ENCODE results near the gene RPL19.
"Not testable (repeated sequence)": the region's sequence is repeated elsewhere in the genome, so short reads cannot be mapped to it uniquely, and the experiment has no call there.

Gene RPL19

GRCh38 chr17:39246274-39246673, 46.2 kb downstream of the RPL19 start:
- FAIRE-seq (no peak), DNase-seq (ENCODE audit: insufficient read length, low spot score) (no peak)
- TF ChIP-seq POU2F2 (IDR thresholded peaks at IDR 0.05; ENCODE audit: low read depth, low read length) = no peak
- no peak for TF ChIP-seq TAF1 (IDR thresholded peaks at IDR 0.05; ENCODE audit: low read depth, low read length)
- TF ChIP-seq POLR2AphosphoS5 (IDR thresholded peaks at IDR 0.05; ENCODE audit: low read depth, low read length) = no peak
- no peak for TF ChIP-seq POLR2A (IDR thresholded peaks at IDR 0.05; ENCODE audit: low read depth, low read length)
- no peak for TF ChIP-seq SPI1 (IDR thresholded peaks at IDR 0.05; ENCODE audit: low read depth, low read length)
- TF ChIP-seq PAX5 (IDR thresholded peaks at IDR 0.05; ENCODE audit: insufficient read depth, low read length, severe bottlenecking) = no peak

DNA sequence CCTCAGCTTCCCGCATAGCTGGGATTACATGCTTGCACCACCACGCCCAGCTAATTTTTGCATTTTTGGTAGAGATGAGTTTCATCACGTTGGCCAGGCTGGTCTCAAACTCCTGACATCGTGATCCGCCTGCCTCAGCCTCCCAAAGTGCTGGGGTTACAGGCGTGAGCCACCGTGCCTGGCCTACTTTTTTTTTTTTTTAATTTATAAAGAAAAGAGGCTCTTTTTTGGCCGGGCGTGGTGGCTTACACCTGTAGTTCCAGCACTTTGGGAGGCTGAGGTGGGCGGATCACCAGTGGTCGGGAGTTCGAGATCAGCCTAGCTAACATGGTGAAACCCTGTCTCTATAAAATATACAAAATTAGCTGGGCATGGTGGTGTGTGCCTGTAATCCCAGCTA, 50.0 kb downstream of the RPL19 start:
- not testable (repeated sequence) for FAIRE-seq; DNase-seq (ENCODE audit: insufficient read length, low spot score)

DNA sequence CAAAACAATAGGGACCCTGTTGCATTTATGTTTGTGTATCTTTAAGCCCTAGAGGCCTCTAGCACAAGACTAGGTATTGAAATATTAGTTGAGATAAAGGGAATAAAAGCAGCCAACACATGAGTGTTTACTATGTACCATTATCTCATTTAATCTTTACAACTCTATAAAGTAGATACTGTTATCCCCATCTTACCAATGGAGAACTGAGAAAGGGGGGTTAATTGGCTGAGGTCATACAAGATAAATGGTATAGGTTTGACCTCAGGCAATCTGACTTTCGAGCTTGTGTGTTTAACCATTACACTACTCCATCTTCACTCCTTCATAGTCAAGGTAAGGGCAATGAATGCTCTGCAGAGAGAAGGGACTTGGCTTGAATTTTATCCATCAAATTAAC, 51.9 kb downstream of the RPL19 start:
- TF ChIP-seq PAX5 (IDR thresholded peaks at IDR 0.05; ENCODE audit: insufficient read depth, low read length, severe bottlenecking) (no peak), POU2F2 (IDR thresholded peaks at IDR 0.05; ENCODE audit: low read depth, low read length) (no peak), POLR2AphosphoS5 (IDR thresholded peaks at IDR 0.05; ENCODE audit: low read depth, low read length) (no peak), TAF1 (IDR thresholded peaks at IDR 0.05; ENCODE audit: low read depth, low read length) (no peak), SPI1 (IDR thresholded peaks at IDR 0.05; ENCODE audit: low read depth, low read length) (no peak), POLR2A (IDR thresholded peaks at IDR 0.05; ENCODE audit: low read depth, low read length) (no peak)
- FAIRE-seq = no peak

GRCh38 chr17:39252788-39253460, 52.8 kb downstream of the RPL19 start:
- no peak for DNase-seq (ENCODE audit: insufficient read length, low spot score)
- TF ChIP-seq POLR2AphosphoS5 (IDR thresholded peaks at IDR 0.05; ENCODE audit: low read depth, low read length) (no peak), TAF1 (IDR thresholded peaks at IDR 0.05; ENCODE audit: low read depth, low read length) (no peak), PAX5 (IDR thresholded peaks at IDR 0.05; ENCODE audit: insufficient read depth, low read length, severe bottlenecking) (no peak), POLR2A (IDR thresholded peaks at IDR 0.05; ENCODE audit: low read depth, low read length) (no peak), POU2F2 (IDR thresholded peaks at IDR 0.05; ENCODE audit: low read depth, low read length) (no peak), SPI1 (IDR thresholded peaks at IDR 0.05; ENCODE audit: low read depth, low read length) (no peak)
- no peak for FAIRE-seq

More for the DNA sequence above, 51.9 kb downstream of the RPL19 start:
- DNase-seq (ENCODE audit: insufficient read length, low spot score) = no peak

Data from GM12891 (cell line).